A172 (cell line): ENCODE data around the gene UNC119. TPM values are rescaled to one million over a fixed set of nuclear protein-coding genes. Genes with fewer than 3 reads are reported as not detected.
"Not testable (repeated sequence)": the region's sequence is repeated elsewhere in the genome, so short reads cannot be mapped to it uniquely, and the experiment has no call there.

Source experiments
- DNase-seq: peaks from one replicate; pipeline ENCODE4 v3.0.0-alpha.2; 2015; ENCODE audit warnings: low spot score
- total RNA-seq: library from RNA; depleted of rRNA; stranded (reverse); fragments of >200 nt; shearing (Covaris generic); gene quantifications from 2 replicates; pipeline ENCODE4 v1.2.3, GENCODE V29; 2014

UNC119 gene
- total RNA-seq, 1 experiment from 2014 or later: 65.5 TPM

DNA sequence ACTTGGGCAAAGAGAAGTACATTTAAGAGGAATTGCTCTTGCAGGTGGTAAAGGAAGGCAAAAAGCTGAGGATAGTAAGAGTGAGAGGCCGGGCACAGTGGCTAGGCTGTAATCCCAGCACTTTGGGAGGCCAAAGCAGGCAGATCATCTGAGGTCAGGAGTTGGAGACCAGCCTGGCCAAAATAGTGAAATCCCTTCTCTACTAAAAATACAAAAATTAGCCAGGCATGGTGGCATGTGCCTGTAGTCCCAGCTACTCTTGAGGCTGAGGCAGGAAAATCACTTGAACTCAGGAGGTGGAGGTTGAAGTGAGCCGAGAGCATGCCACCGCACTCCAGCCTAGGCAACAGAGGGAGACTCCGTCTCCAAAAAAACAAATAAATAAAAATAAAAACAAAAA, 30.1 kb downstream of the UNC119 start:
- not testable (repeated sequence) for DNase-seq

DNA sequence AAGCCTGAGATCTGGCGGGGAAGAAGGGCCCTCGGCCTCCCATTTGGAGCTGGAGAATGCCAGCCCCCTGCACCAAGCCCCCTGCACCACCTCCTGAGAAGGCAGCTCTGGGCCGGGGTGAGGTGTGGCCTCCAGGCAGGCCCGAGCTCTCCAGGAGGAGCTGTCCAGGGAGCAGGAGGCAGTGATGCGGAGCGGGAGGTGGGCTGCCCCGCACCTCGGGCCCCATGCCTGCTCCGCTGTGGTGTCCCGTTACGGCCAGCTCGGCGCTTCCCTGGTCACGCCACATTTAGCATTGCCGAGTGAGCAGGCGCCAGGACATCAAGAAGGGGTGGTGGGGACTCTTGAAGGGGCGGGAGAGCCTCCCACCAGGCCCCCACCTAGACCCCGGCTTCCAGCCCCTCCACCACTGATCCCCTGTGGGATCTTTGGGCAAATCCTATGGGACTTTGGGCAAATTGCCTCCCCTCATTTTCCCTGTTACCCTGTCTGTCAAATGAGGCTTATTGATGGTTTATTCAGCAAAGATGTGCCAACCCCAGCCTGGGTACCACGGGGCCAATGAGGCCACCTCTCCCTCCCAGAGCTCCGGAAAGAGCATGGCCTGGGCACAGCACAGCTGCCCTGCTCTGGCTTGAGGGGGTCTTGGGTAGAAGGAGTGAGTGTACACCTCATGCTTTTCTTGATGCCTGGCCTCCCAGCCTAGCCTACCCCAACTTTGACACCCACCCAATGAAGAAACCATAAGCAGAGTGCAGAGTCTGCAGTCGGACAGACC, 30.9 kb downstream of the UNC119 start:
- DNase-seq: no peak

DNA sequence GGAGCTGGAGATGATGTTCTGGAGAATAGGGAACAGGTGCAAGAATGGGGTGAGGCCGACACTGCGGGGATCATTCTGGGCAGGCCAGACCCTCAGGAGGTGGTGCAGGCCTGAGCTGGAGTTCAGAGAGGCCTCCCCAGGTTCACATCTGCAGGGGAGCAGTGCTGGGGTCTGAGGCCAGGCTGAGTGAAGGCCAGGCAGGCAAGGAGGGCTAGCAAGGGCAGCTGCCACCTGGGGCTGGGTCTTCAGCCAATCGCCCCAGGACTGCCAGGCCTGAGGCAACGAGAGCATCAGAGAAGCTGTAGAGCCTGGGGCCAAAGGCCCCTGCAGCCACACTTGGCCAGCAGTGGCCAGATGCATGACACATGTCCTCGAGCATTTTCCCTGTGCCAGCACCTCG, 31.7 kb downstream of the UNC119 start:
- DNase-seq: no peak

DNA sequence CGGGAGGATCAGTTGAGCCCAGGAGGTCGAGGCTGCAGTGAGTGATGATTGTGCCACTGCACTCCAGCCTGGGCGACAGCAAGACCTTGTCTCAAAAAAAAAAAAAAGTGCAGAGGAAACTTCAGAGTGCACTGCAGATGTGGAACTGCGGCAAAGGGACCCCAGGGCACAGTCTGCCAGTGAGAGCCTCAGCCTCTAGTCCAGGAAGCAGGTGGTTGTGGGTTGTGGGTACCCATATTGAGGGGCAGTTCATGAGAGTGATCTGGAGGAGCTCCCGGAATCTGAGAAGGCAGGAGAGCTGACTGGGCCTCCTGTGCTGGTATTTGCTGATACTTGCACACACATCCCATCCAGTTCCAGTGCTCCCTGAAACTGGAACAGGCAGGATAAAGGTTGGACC, 33.2 kb downstream of the UNC119 start:
- no peak for DNase-seq

DNA sequence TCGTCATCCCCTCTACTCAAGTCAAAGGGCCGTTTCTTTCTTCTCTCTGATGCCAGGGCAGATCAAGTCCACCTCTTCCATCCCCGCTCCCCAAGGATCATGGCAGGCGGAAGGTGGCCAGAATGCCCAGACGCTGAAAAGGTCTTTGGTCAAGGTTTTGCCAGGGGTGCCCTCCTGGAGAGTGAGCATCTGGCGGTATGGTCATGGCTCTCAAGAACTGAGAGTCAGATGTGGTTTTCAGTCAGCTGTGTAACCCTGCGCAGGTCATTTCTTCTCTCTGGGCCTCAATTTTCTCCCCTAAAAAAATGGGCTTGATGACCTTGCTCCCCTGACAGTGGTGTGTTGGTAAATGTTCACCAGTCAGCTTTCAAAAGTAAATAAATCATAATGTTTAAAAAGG, 33.8 kb downstream of the UNC119 start:
- no peak for DNase-seq

DNA sequence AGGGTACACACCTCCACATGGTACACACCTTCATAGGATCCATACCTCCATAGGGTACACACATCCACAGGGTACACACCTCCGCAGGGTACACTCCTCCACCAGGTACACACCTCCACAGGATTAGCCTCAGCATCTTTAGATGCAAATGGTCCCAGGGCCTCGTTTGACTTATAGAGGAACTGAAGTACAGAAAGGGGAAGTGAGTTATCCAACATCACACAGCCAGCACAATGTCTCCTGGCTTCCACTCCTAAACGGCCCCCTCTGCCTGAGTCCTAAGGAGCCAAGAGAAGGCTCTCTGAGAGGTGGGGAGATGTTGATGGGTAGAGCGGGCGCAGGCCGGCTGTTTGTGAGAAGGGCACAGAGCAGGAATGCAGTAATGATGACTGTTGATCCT, 34.3 kb downstream of the UNC119 start:
- DNase-seq: no peak

DNA sequence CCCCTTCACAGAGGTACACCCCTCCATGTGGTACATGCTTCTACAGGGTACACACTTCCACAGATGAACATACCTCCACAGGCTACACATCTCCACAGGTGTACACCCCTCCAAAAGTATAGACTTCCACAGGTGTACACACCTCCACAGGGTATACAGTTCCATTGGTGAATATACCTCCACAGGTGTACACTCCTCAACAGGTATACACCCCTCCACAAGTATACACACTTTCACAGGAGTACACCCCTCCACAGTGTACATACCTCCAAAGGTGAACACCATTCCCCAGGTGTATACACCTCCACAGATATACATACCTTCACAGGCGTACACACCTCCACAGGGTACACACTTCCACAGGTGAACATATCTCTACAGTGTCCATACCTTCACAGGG, 36.9 kb downstream of the UNC119 start:
- no peak for DNase-seq

DNA sequence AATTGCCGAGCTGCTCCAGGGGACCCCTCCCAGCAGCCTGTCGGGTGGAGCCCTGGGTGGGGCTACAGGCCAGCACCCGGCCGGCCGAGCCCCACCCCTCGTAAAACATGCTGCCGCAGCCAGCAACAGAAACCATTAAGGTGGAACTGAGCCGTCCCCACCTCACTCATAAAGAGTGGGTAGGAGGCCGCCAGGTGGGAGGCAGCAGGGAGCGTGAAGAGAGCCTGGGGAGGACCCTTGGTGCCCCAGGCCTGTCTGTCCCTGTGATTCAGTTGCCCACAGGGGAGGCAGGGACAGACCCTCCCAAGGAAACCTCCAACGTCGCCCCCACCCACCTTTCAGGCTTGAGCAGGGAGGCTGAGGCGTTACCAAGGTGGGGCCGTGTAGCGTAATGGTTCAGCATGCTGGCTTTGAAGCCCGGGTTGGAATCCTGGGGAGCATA, 37.8 kb downstream of the UNC119 start:
- no peak for DNase-seq

DNA sequence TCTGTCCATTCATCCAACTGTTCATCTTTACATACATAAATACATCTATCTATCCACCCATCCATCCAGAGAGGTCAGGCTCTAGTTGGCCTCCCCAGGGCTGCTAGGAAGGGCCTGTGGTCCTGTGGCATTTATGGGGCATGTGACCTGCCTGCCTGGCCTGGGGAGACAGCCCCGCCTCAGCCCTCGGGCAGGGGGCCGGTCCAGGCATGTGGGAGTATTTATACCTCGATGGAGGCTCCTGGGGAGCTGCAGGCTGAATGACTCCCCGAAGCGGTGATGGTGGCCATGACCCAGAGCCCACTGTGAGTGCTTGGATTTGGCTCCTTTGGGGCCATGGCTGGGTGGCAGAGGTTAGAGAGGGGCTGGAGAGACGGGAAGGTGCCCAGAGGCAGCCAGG, 38.9 kb downstream of the UNC119 start:
- no peak for DNase-seq

DNA sequence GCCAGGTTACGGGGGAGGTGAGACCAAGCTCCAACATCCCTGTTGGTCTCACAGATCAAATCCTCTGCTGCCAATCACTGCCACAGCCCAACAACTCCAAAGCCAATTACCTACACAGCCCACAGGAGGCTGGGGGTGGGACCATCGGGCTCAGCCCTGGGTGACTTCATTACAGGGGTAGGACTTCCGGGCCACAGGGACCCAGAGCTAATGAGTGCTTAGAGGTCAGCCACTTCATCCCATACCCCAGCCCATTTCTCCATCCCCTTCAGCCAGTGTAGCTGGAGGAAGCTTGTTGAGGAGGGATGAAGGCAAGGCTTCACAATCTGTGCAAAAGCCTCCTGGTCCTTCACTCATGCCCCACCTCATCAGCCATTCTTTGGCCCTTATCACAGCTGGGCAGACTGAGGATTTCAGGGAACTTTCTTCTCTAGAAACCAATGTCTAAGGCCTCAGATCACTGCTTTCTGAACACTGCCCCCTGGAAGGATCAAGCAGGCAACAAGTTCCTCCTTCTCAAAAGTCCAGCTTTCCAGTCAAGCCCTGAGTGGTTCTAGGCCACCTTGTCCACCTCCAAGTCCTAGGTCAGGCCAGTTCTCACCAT, 40.5 kb downstream of the UNC119 start:
- DNase-seq: no peak

DNA sequence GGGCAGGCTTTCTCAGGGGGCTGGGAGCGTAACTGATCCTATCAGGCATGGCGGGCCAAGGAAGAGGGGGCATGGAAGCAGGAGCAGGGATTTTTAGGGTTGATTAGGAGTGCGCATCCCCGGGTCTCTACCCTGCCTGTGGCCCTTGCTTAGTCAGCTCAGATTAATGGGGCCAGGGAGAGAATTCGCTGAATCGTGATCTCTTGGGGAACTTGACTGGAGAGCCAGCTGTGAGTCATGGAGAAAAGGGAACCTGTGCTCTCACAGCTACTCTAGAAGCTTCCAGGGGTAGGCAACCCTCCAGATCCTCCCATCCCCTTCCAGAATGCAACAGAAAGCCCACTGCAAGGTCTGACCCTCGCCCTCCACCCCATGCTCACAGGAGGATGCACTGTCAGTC, 42.6 kb downstream of the UNC119 start:
- no peak for DNase-seq

DNA sequence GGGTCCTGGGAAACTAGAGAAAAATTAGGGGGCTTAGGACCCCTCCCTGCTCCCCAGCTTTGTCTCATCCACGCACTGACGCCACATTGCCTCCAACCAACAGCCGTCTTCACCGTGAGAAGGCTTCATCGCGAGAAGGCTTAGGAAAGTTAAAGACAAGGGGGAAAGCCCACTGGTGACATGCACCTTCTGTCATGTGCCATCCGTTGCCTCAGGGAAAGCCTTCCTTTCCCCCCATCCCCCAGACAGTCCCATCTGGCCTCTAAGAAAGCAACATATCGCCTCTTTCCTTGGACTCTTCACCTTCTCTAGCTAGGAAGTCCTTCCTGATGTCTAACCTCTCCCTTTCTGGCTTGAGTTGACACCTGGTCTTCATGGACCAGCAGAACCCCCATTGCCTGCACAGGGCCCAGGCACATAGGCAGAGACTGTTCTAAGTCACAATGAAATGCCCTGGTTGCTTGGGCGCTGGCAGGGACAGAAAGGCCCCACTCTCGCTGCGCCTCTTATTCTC, 44.2 kb downstream of the UNC119 start:
- no peak for DNase-seq

DNA sequence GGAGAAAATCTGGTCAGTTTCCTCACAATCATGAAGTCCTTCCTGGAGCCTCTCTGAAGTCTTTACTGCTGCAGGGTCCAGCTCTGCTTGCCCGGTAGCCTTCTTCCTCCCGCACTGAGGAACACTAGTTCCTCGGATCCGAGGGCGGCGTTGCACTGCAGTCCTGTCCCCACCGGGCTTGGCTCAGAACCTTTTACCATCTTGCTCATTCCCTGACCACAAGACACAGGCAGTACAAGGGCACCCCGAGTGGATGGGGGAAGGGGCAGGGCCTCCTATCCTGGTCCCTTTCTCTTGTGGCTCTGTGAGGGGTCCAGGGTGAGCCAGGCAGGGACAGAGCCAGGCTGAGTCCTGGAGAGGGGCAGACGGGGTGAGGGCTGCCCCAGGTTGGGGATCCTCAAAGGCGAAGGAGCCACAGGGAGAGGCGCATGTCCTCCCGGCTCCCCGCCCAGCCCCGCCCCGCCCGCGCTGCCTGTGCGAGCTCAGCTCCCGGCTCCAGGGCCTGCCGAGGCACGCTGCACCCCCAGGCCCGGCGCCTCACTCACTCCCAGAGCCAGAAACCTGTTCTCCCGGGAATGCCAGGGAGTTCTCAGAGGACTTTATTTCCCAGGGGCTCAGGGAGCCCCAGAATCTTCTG, 44.7 kb downstream of the UNC119 start:
- DNase-seq: no peak

DNA sequence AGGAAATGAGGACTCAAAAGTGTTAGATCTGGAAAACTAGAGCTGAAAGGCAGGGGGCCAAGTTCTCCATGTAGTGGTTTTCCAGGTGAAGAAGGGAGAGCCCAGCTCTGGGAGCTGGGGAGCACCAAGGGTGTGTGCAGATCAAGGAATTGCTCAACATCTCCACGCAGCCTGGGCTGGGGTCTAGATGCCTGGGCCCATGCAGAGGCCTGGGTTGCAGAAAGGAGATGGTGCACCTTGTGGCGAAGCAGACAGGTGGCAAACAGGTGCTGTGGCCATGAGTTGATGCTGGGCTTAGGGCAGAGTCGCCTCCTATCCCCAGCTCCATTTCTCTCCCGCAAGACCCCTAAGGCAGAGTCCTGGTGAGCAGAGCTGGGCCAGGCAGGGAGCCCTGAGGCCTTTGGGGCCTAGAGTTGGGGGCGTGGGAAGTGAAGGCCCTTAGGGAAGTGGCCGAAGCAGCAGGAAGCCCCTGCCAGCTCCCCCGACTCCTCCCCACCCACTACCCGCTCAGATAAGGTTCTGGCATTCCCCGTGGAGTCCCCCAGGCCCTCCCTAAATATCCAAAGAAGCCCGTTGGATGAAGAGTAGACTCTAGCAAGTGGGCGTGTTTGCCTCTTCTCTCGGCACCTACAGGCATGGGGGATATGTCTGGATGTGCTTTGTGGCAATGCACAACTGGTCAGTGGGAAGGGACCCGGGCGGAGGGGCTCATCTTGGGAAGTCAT, 45.5 kb downstream of the UNC119 start:
- no peak for DNase-seq

DNA sequence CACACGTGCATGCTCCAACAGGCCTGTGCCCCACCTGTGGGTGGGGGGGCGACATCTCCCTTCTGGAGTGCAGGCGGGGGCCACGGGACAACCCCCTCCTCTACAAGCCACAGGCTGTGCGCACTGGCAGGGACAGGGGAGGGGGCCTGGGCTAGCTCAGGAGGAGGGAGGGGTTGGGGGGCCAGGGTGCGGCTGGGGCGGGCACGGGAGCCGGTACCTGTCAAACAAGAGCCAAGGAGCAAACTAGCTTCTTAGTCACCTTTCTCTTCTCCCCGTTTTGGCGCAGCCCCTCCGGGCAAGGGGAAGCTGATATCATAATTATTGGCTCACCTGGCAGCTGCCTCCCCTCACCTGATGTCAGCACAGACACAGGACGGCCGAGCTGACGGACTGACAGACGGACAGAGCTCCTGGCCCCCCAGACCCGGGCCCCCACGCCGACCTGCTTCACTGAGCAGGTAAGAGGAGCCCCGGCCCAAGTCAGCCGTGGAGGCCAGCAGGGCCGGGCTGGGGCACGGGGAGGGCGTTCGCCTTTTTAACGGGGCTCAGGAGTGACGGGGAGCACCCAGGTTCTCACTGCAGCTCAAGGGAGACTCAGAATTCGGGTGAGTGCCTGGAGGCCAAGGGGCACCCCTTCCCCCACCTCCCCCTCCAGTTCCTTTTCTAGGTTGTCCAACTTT, 46.3 kb downstream of the UNC119 start, which contains the start of gene FOXN1:
TSS of gene FOXN1 (plus strand) at position 363 of the 680 bp plus-strand sequence. CDS start 17,622 bp downstream, outside the sequence.
- DNase-seq: no peak

DNA sequence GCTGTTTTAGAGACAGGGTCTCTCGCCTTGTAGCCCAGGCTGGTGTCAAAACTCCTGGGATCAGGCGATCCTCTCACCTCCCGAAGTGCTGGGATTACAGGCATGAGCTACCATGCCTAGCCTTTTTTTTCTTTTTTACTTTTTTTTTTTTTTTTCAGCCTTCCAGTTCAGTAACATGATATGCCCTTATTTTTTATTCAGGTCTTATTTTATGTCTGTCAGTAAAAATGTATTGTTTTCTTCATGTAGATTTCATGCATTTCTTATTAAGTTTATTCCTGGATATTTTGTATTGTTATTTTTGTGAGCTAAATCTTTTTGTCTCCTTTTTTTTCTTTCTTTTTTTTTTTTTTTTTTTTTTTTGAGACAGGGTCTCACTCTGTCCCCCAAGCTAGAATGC, 49.0 kb downstream of the UNC119 start:
- DNase-seq: no peak

DNA sequence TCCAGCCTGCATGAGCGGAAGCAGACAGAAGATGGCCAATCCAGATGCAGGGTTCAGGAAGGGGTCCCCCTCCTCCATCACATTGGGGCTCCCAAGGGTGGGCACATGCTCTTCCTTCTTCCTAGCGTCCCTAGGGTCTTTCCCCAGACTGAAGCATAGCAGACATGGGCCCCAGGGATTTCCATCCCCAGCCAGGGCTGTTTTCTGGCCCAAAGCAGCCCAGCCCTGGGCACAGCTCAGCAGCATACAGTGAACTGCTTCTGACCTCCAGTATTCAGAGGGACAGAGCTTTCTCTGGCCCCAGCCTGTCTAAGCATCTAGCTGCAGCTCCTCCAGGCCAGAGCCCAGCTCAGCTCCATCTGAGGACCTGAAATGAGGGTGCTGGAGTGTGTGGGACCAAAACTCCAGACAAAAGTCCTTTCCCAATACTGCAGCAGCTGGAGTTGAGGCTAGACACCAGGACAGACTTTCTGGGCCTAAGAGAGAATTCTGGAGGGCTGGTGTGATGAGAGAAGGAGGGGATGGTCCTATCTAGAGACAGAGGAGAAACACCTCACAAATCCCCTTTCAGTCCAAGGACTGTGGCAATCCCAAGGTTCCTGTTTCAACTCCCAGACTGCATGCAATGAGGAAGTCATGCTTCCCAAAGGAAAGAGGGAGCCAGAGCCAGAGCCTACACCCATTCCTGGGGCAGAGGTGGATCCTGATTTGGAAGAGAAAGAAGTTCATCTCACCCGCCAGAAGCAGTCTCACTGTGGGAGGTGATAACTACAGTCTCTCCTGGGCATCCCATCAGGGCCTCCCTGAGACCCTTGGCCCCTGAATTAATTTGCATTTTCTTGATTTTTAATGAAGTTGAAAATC, 50.8 kb downstream of the UNC119 start:
- no peak for DNase-seq

DNA sequence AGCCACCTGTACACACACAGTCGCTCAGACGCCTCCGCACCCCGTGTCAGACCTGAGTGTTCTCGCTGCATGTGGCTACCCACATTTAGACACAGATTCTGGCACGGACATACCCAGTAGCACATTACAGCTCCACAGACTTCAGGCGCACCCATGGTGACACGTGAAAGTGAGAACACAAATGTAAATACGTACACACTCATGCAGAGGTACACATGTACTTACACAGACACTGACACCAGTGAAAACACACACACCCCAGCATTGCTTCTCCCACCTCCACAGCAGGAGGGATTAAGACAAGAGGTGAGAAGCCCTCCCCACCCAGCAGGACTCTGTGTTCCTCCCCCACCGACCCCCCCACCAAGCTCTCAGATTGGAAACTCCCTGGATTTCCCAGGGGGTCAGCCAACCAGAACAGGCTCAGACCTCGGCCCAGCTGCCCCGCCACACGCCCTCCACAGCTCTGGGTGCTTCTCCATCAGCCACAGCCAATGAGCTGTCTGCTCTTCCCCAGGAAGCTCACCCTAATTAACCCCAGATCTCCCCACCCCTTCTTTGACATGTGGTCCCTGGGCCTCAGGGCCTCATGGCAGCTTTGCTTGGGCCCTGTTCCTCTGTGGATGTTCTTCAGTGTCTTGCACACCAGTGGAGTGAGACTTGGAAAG, 51.6 kb downstream of the UNC119 start:
- no peak for DNase-seq

DNA sequence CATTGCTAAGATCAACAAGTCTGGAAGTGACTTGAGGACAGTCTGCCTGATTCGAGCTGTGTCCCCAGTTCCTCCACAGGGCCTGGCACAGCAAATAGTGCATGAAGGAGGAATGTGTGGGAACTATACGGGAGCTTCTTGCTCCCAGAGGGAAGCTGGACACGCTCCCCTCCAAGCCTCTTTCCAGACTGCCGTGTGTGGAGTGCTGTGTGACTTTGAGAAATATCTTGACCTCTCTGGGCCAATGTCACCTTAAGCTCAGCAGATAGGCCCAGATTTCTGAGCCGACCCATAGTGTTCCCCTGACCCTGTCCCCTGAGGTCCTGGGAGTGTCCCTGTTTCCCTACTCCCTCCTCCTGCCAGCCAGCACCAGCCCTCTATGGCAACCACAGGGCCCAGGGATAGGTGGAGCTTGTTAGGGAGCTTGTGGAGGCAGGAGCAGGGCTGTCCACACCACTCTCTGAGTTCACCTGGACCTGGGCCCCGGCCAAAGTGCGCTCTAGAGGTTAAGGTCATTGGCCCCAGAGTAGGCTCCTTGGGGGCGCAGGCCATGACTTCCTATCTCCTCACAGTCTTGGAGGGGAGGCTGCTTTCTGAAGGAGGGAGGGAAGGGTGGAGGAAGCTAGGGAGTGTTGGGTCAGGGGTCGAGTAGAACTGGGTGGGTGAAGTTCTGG, 52.6 kb downstream of the UNC119 start:
- DNase-seq: no peak

DNA sequence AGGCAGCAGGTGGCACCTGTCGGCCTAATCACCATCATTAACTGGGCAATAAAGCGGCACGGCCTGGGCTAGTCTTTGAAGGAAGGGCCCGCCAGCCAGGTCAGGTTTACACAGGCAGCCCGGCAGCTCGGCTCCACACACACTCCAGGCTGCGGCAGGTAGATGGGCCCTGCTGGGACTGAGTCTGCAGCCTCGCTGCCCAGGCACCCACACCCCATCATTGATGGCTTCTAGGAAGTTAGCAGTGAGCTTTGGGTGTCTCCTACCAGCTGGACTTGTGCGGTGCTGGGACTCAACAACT, 53.1 kb downstream of the UNC119 start:
- DNase-seq: no peak
